GM12878 (cell line): Measurements from ENCODE around the gene ETV3L. TPM values are rescaled to one million over a fixed set of nuclear protein-coding genes. Genes with fewer than 3 reads are reported as not detected.
A peak's percentile ranks its signal among the peaks of the same experiment; 100 is the strongest.

Source experiments
- ATAC-seq: fragments of 200-7000 bp; cut with Tn5 transposase; 3 replicates; pipeline ENCODE4 v1.9.1; 2020; ENCODE audit warnings: mild to moderate bottlenecking, moderate library complexity
- BruUV-seq: library from RNA; stranded (reverse); fragments of 400-500 nt; replicated peaks from 2 replicates; lab custom pipeline; 2021; lab: Mats Ljungman, UMichigan
- CTCF ChIA-PET: fragments of 300-600 bp; sonication (Branson Sonifier 250); formaldehyde crosslinking; extraction: SDS; loops from one replicate; lab custom pipeline; 2021; ENCODE audit warnings: inconsistent platforms; lab: Yijun Ruan, JAX
- POLR2A ChIA-PET: fragments of 350-600 bp; formaldehyde crosslinking; extraction: SDS; loops from one replicate; lab custom pipeline; 2021; ENCODE audit warnings: inconsistent platforms; lab: Charles Lee
- RAD21 ChIA-PET: fragments of 300-600 bp; sonication (Branson Sonifier 250); formaldehyde crosslinking; loops from one replicate; lab custom pipeline; 2023; ENCODE audit warnings: antibody characterized with exemption; ENCODE audit not compliant: unreplicated experiment; lab: Charles Lee
- SMC1A ChIA-PET: fragments of 300-600 bp; sonication (Branson Sonifier 250); formaldehyde crosslinking; loops from one replicate; lab custom pipeline; 2023; ENCODE audit not compliant: unreplicated experiment, uncharacterized antibody; lab: Charles Lee
- DNase-seq: peaks from one replicate; pipeline ENCODE4 v3.0.0-alpha.2; 2011; ENCODE audit warnings: low read depth, low spot score
- FAIRE-seq: peaks from 3 replicates; lab custom pipeline; 2011; peaks lifted over from hg19 to GRCh38; lab: Jason Lieb, UNC
- H2AFZ ChIP-seq: 2 replicates; pipeline ENCODE4 v1.6.0; 2011; ENCODE audit warnings: low read depth, low read length, control low read depth; ENCODE audit not compliant: control insufficient read depth
- H3K27ac ChIP-seq: 2 replicates; pipeline ENCODE4 v1.5.1; 2011; ENCODE audit warnings: control low read depth; ENCODE audit not compliant: control insufficient read depth, insufficient read depth
- H3K27me3 ChIP-seq, 2 experiments: replicated peaks in 1 of 2; 2 replicates each; pipeline versions ENCODE4 v1.6.0 to v1.6.1; 2011; ENCODE audit warnings: low read length in 1 of 2; ENCODE audit not compliant: control insufficient read depth in 2 of 2, insufficient read depth in 2 of 2
- H3K36me3 ChIP-seq, 2 experiments: 2 replicates each; pipeline ENCODE4 v1.5.1; 2011; ENCODE audit warnings: low read length in 1 of 2; ENCODE audit not compliant: control insufficient read depth in 2 of 2, insufficient read depth in 2 of 2
- H3K4me1 ChIP-seq: 2 replicates; pipeline ENCODE4 v1.6.1; 2011; ENCODE audit warnings: mild to moderate bottlenecking, low read length, moderate library complexity, mixed read lengths; ENCODE audit not compliant: control insufficient read depth, insufficient read depth
- H3K4me2 ChIP-seq: 2 replicates; pipeline ENCODE4 v1.6.0; 2011; ENCODE audit warnings: control low read depth; ENCODE audit not compliant: control insufficient read depth, insufficient read depth
- H3K4me3 ChIP-seq: fragments of 200-600 bp; sonication (generic); 2 replicates; pipeline ENCODE4 v1.5.1; 2016
- H3K79me2 ChIP-seq: 2 replicates; pipeline ENCODE4 v1.6.0; 2011; ENCODE audit warnings: low read length; ENCODE audit not compliant: control insufficient read depth, insufficient read depth
- H3K9ac ChIP-seq: 2 replicates; pipeline ENCODE4 v1.8.0; 2011; ENCODE audit warnings: low read length, control low read depth, mixed read lengths; ENCODE audit not compliant: control insufficient read depth, insufficient read depth
- H3K9me3 ChIP-seq: replicated peaks from 3 replicates; pipeline ENCODE4 v1.5.1; 2011; ENCODE audit warnings: mild to moderate bottlenecking, low read length; ENCODE audit not compliant: control insufficient read depth, insufficient read depth
- H4K20me1 ChIP-seq: 2 replicates; pipeline ENCODE4 v1.6.0; 2011; ENCODE audit not compliant: control insufficient read depth, insufficient read depth
- BACH1 ChIP-seq: fragments of 450-650 bp; IDR thresholded peaks from 2 replicates; pipeline ENCODE4 v1.6.1; 2017; ENCODE audit warnings: mild to moderate bottlenecking, borderline replicate concordance
- DPF2 ChIP-seq: fragments of 450-650 bp; IDR thresholded peaks from 2 replicates; pipeline ENCODE4 v1.6.1; 2017; ENCODE audit warnings: mild to moderate bottlenecking
- EED ChIP-seq: sonication (generic); IDR thresholded peaks from 2 replicates; pipeline ENCODE4 v1.6.1; 2016; ENCODE audit warnings: antibody characterized with exemption, low read depth
- EGR1 ChIP-seq, 2 experiments: IDR thresholded peaks; 1 replicate in 1 of 2; 2 replicates in 1 of 2; pipeline ENCODE4 v1.6.1; 2011 to 2012; ENCODE audit warnings: low read depth in 2 of 2, low read length in 2 of 2, borderline replicate concordance in 1 of 2, mild to moderate bottlenecking in 1 of 2, moderate library complexity in 1 of 2
- EP300 ChIP-seq, 2 experiments: fragments of 150-350 bp in 1 of 2; IDR thresholded peaks; 2 replicates each; pipeline ENCODE4 v1.6.1; 2011 to 2012; ENCODE audit warnings: low read depth in 2 of 2, low read length in 2 of 2, borderline replicate concordance in 1 of 2, improper control_type of control experiment in 1 of 2, inconsistent platforms in 1 of 2; ENCODE audit not compliant: control insufficient read depth in 1 of 2
- IKZF1 ChIP-seq: fragments of 450-650 bp; conservative IDR thresholded peaks from 2 replicates; pipeline ENCODE4 v1.6.1; 2017; ENCODE audit warnings: antibody characterized with exemption, mild to moderate bottlenecking
- IKZF2 ChIP-seq, 2 experiments: fragments of 450-650 bp; IDR thresholded peaks; 2 replicates each; pipeline ENCODE4 v1.6.1; 2017; ENCODE audit warnings: mild to moderate bottlenecking in 2 of 2, moderate library complexity in 2 of 2
- IRF4 ChIP-seq: IDR thresholded peaks from 2 replicates; pipeline ENCODE4 v1.6.1; 2011; ENCODE audit warnings: low read depth, low read length
- NR2C1 ChIP-seq: fragments of 450-650 bp; IDR thresholded peaks from 2 replicates; pipeline ENCODE4 v1.6.1; 2017; ENCODE audit warnings: antibody characterized with exemption, mild to moderate bottlenecking, moderate library complexity
- NR2F1 ChIP-seq: fragments of 450-650 bp; conservative IDR thresholded peaks from 2 replicates; pipeline ENCODE4 v1.6.1; 2017; ENCODE audit warnings: mild to moderate bottlenecking
- POLR2AphosphoS5 ChIP-seq: IDR thresholded peaks from 2 replicates; pipeline ENCODE4 v1.6.1; 2011; ENCODE audit warnings: mild to moderate bottlenecking, low read length, inconsistent platforms
- RB1 ChIP-seq: fragments of 450-650 bp; formaldehyde crosslinking; IDR thresholded peaks from 2 replicates; pipeline ENCODE4 v1.6.1; 2017; ENCODE audit warnings: mild to moderate bottlenecking, borderline replicate concordance
- SPI1 ChIP-seq: IDR thresholded peaks from 2 replicates; pipeline ENCODE4 v1.6.1; 2011; ENCODE audit warnings: low read depth, mild to moderate bottlenecking, low read length, moderate library complexity, borderline replicate concordance; ENCODE audit not compliant: insufficient read depth
- ZNF384 ChIP-seq: IDR thresholded peaks from 2 replicates; pipeline ENCODE4 v1.6.1; 2012; ENCODE audit warnings: low read depth, mild to moderate bottlenecking, low read length, improper control_type of control experiment, borderline replicate concordance
- WGBS: methylation state at CpG from one replicate; pipeline ENCODE4 v1.1.6; 2016; ENCODE audit warnings: low lambda C conversion rate; ENCODE audit not compliant: insufficient replicate concordance, insufficient coverage; ENCODE audit errors: missing lambda C conversion rate; 5-methylcytosine and 5-hydroxymethylcytosine counted together
- in situ Hi-C: fragments of 300-500 bp; cut with MboI; formaldehyde crosslinking; loops from 9 replicates; pipeline ENCODE4 v1.14.3; 2018; ENCODE audit warnings: mixed read lengths
- intact Hi-C: fragments of 100-400 bp; cut with micrococcal nuclease; formaldehyde crosslinking; loops from one replicate; pipeline ENCODE4 v1.14.2; 2022; ENCODE audit not compliant: unreplicated experiment
- polyA plus RNA-seq, 11 experiments: library from polyadenylated mRNA; depleted of rRNA in 4 of 11; unstranded in 6 of 11; stranded (reverse) in 5 of 11; fragments of >200 nt; fragmentation: Nextera tagmentation in 4 of 11; fragmentation: Illumina TruSeq in 1 of 11; extraction: Ambion mirVana in 4 of 11; extraction: Trizol in 1 of 11; gene quantifications; 1 replicate in 1 of 11; 2 replicates in 10 of 11; pipeline versions ENCODE4 v1.2.1 to v1.2.3, GENCODE V29; 2011 to 2016; ENCODE audit warnings: inconsistent platforms in 2 of 11, missing spikeins in 2 of 11, low read depth in 1 of 11
- total RNA-seq, 4 experiments: library from RNA; depleted of rRNA in 3 of 4; stranded (reverse); fragments of >200 nt in 3 of 4; fragmentation: Illumina TruSeq in 1 of 4; extraction: Trizol in 1 of 4; gene quantifications; 2 replicates each; pipeline versions ENCODE4 v1.2.1 to v1.2.3, GENCODE V29; 2013 to 2021
- TF ChIP-seq, protein P1 (sequence below): fragments of 450-650 bp; IDR thresholded peaks from 2 replicates; pipeline ENCODE4 v1.6.1; 2017; ENCODE audit warnings: mild to moderate bottlenecking, moderate library complexity
- TF ChIP-seq, protein P2 (sequence below): fragments of 450-650 bp; IDR thresholded peaks from 2 replicates; pipeline ENCODE4 v1.6.1; 2018; ENCODE audit warnings: borderline replicate concordance, mild to moderate bottlenecking; ENCODE audit not compliant: partially characterized antibody

The ETV3L gene
- total and polyA plus RNA-seq, 10 of the 15 experiments (the other 5 are each of a cell fraction or from before 2014, with no cell fraction given) = 0.03 to 1.3 (median 0.44) TPM

DNA sequence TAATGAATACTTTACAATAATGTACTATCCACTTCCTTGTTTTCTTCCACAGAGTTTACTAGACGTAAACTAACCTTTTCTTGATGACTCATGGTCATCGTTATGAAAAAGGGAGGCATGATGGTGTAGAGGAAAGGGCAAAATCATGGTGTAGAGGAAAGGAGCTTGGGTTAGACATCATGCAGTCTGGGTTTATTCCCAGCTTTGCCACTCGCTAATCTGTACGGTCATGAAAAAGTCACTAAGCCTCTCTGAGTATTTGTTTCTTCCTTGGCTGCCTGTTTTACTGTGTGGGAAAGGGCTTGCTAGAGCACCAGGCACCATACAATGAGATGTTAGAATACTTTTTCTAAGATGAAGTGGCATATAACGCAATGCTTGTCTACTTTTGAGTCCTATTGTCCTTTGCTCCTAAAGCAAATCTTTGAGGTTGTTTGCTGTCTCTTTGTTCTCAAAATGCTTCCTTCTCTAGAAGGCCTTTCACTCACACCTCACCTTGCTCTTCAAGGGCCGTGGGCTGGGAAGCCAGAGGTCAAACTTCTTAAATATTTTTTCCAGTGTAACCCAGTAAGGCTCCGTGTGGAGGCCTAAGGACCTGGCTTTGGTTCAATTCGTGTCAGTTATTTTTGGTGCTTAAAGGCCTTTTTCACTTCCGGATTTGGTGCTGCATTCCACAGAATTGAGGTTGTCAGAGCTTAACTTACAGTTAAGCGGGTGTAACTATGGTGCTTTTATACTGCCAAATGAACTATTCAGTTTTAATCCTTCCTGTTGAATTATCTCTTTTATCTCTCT lies 48.5 kb upstream of the ETV3L start:
- DNase-seq (no peak), FAIRE-seq (no peak), ATAC-seq (peak; percentile 64)
- no peak overlapping the region for H3K4me2 ChIP-seq
- no peaks in the 10 kb centered on the region for H3K9me3 ChIP-seq
- H4K20me1 ChIP-seq = no peaks in the 10 kb centered on the region
- no peaks in the 10 kb centered on the region for H3K36me3 ChIP-seq
- POLR2A ChIA-PET = interaction anchor here (1.1 to 1.7 kb wide), 2 partner anchors 33 to 49 kb away, joined by 3 to 4 read pairs; partner anchors contain the start of gene ETV3L
- RAD21 ChIA-PET = interaction anchor here (0.6 to 14.0 kb wide), 4 partner anchors 8 to 944 kb away, joined by 4 to 442 read pairs (median 6); no protein-coding TSS in a partner anchor
- in situ Hi-C loops = no loop called here
- SMC1A ChIA-PET = interaction anchor here (0.5 to 14.0 kb wide), 7 partner anchors 9 to 100 kb away, joined by 3 to 383 read pairs (median 9); no protein-coding TSS in a partner anchor
- peak overlapping the region; percentile 44 for H2AFZ ChIP-seq
- H3K4me3 ChIP-seq = no peak overlapping the region
- CTCF ChIA-PET = interaction anchor here (1.0 to 18.4 kb wide), 7 partner anchors 9 to 63 kb away, joined by 3 to 715 read pairs (median 6); no protein-coding TSS in a partner anchor
- intact Hi-C loops = no loop called here
- no peaks in the 10 kb centered on the region for H3K79me2 ChIP-seq
- BruUV-seq = no TSS peak
- H3K27me3 ChIP-seq = no peaks in the 10 kb centered on the region
- H3K9ac ChIP-seq = no peak overlapping the region
- no peaks in the 10 kb centered on the region; the same call in 1 of the 2 replicates for H3K4me1 ChIP-seq
- 52% methylated on average over 10 of the region's 10 CpGs for WGBS
- no peak overlapping the region for H3K27ac ChIP-seq
- TF ChIP-seq DPF2 (0 out of 2 replicates have a peak, but pooled peaks have one; percentile 33), NR2F1 (peak; percentile 69; the same call in 1 of the 2 replicates), EED (no peak), ZNF384 (no peak), IRF4 (no peak), EGR1 (IDR thresholded peaks at IDR 0.05; ENCODE audit: borderline replicate concordance in 1 of 2, low read depth in 2 of 2, low read length in 2 of 2) (no peak), NR2C1 (no peak), SPI1 (peak; percentile 76), EP300 (IDR thresholded peaks at IDR 0.05; ENCODE audit: borderline replicate concordance in 1 of 2, control insufficient read depth in 1 of 2, low read depth in 2 of 2, low read length in 2 of 2) (no peak), IKZF2 (IDR thresholded peaks at IDR 0.05) (peak in 1 of 2 experiments; percentile 12; a peak in 1 of 4 replicates), BACH1 (no peak), RB1 (no peak), IKZF1 (peak; percentile 43), POLR2AphosphoS5 (no peak)
- TF ChIP-seq, protein P1, sequence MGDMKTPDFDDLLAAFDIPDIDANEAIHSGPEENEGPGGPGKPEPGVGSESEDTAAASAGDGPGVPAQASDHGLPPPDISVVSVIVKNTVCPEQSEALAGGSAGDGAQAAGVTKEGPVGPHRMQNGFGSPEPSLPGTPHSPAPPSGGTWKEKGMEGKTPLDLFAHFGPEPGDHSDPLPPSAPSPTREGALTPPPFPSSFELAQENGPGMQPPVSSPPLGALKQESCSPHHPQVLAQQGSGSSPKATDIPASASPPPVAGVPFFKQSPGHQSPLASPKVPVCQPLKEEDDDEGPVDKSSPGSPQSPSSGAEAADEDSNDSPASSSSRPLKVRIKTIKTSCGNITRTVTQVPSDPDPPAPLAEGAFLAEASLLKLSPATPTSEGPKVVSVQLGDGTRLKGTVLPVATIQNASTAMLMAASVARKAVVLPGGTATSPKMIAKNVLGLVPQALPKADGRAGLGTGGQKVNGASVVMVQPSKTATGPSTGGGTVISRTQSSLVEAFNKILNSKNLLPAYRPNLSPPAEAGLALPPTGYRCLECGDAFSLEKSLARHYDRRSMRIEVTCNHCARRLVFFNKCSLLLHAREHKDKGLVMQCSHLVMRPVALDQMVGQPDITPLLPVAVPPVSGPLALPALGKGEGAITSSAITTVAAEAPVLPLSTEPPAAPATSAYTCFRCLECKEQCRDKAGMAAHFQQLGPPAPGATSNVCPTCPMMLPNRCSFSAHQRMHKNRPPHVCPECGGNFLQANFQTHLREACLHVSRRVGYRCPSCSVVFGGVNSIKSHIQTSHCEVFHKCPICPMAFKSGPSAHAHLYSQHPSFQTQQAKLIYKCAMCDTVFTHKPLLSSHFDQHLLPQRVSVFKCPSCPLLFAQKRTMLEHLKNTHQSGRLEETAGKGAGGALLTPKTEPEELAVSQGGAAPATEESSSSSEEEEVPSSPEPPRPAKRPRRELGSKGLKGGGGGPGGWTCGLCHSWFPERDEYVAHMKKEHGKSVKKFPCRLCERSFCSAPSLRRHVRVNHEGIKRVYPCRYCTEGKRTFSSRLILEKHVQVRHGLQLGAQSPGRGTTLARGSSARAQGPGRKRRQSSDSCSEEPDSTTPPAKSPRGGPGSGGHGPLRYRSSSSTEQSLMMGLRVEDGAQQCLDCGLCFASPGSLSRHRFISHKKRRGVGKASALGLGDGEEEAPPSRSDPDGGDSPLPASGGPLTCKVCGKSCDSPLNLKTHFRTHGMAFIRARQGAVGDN = peak; percentile 79
- TF ChIP-seq, protein P2, sequence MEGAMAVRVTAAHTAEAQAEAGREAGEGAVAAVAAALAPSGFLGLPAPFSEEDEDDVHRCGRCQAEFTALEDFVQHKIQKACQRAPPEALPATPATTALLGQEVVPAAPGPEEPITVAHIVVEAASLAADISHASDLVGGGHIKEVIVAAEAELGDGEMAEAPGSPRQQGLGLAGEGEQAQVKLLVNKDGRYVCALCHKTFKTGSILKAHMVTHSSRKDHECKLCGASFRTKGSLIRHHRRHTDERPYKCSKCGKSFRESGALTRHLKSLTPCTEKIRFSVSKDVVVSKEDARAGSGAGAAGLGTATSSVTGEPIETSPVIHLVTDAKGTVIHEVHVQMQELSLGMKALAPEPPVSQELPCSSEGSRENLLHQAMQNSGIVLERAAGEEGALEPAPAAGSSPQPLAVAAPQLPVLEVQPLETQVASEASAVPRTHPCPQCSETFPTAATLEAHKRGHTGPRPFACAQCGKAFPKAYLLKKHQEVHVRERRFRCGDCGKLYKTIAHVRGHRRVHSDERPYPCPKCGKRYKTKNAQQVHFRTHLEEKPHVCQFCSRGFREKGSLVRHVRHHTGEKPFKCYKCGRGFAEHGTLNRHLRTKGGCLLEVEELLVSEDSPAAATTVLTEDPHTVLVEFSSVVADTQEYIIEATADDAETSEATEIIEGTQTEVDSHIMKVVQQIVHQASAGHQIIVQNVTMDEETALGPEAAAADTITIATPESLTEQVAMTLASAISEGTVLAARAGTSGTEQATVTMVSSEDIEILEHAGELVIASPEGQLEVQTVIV = no peak
